H1 (cell line): Measurements from ENCODE around the gene HS3ST5. TPM values are rescaled to one million over a fixed set of nuclear protein-coding genes. Genes with fewer than 3 reads are reported as not detected.
A peak's percentile ranks its signal among the peaks of the same experiment; 100 is the strongest.

Experiments used
- CTCF ChIA-PET: fragments of 300-600 bp; sonication (Branson Sonifier 250); formaldehyde crosslinking; loops from one replicate; lab custom pipeline; 2021; ENCODE audit not compliant: partially characterized antibody; lab: Charles Lee
- POLR2A ChIA-PET: fragments of 300-600 bp; sonication (Branson Sonifier 250); formaldehyde crosslinking; loops from one replicate; lab custom pipeline; 2021; ENCODE audit warnings: inconsistent platforms; ENCODE audit not compliant: partially characterized antibody; lab: Charles Lee
- DNase-seq, 2 experiments: peaks; one replicate each; pipeline versions ENCODE4 v3.0.0 to v3.0.0-alpha.2; 2010 to 2022; ENCODE audit warnings: low spot score in 2 of 2, low read depth in 1 of 2, mixed read lengths in 1 of 2
- FAIRE-seq: peaks from 2 replicates; lab custom pipeline; 2011; peaks lifted over from hg19 to GRCh38; lab: Jason Lieb, UNC
- H2AFZ ChIP-seq: 2 replicates; pipeline ENCODE4 v1.8.1; 2012; ENCODE audit warnings: low read length, inconsistent platforms
- H2AK5ac ChIP-seq: 2 replicates; pipeline ENCODE4 v1.6.1; 2013; ENCODE audit warnings: low read depth, low read length
- H2BK120ac ChIP-seq: replicated peaks from 2 replicates; pipeline ENCODE3; 2013; ENCODE audit warnings: low read depth, low read length, inconsistent platforms
- H2BK12ac ChIP-seq: 2 replicates; pipeline ENCODE4 v1.6.1; 2013; ENCODE audit warnings: low read depth, low read length
- H2BK15ac ChIP-seq: 2 replicates; pipeline ENCODE4 v1.6.1; 2013; ENCODE audit warnings: low read length
- H2BK20ac ChIP-seq: 2 replicates; pipeline ENCODE4 v1.6.1; 2013; ENCODE audit warnings: low read length
- H2BK5ac ChIP-seq: 2 replicates; pipeline ENCODE4 v1.6.1; 2013; ENCODE audit warnings: low read depth, low read length
- H3K14ac ChIP-seq: 2 replicates; pipeline ENCODE4 v1.6.1; 2013; ENCODE audit warnings: inconsistent platforms; ENCODE audit not compliant: insufficient read length
- H3K18ac ChIP-seq: 2 replicates; pipeline ENCODE4 v1.6.1; 2013; ENCODE audit warnings: low read length; ENCODE audit errors: extremely low read depth
- H3K23ac ChIP-seq: 2 replicates; pipeline ENCODE4 v1.6.1; 2013; ENCODE audit warnings: inconsistent platforms; ENCODE audit not compliant: insufficient read length
- H3K23me2 ChIP-seq: 2 replicates; pipeline ENCODE4 v1.6.1; 2013; ENCODE audit warnings: low read depth, low read length
- H3K27ac ChIP-seq: 2 replicates; pipeline ENCODE4 v1.6.1; 2011; ENCODE audit warnings: low read depth, low read length, inconsistent platforms
- H3K27me3 ChIP-seq, 4 experiments: replicated peaks in 1 of 4; 1 replicate in 1 of 4; 2 replicates in 3 of 4; pipeline versions ENCODE4 v1.6.1 to v1.8.1; 2011 to 2013; ENCODE audit warnings: low read length in 3 of 4, mild to moderate bottlenecking in 3 of 4, inconsistent platforms in 2 of 4, mixed read lengths in 2 of 4, moderate library complexity in 1 of 4; ENCODE audit not compliant: control insufficient read depth in 3 of 4, insufficient read depth in 3 of 4; ENCODE audit errors: extremely low read depth in 1 of 4
- H3K36me3 ChIP-seq, 4 experiments: 2 replicates each; pipeline versions ENCODE4 v1.6.1 to v1.8.1; 2011 to 2013; ENCODE audit warnings: mild to moderate bottlenecking in 4 of 4, low read length in 3 of 4, moderate library complexity in 2 of 4, control low read depth in 1 of 4, inconsistent platforms in 1 of 4; ENCODE audit not compliant: insufficient read depth in 4 of 4, control insufficient read depth in 2 of 4
- H3K4ac ChIP-seq: replicated peaks from 2 replicates; pipeline ENCODE3; 2013; ENCODE audit warnings: low read length, low read depth, mixed read lengths, inconsistent platforms; ENCODE audit not compliant: insufficient read length
- H3K4me1 ChIP-seq, 4 experiments: replicated peaks in 1 of 4; 1 replicate in 1 of 4; 2 replicates in 3 of 4; pipeline versions ENCODE4 v1.6.1 to v1.8.1; 2011 to 2013; ENCODE audit warnings: low read length in 3 of 4, inconsistent platforms in 2 of 4, mixed read lengths in 1 of 4; ENCODE audit not compliant: insufficient read depth in 4 of 4, control insufficient read depth in 3 of 4
- H3K4me2 ChIP-seq, 2 experiments: 2 replicates each; pipeline versions ENCODE4 v1.6.1 to v1.8.1; 2011 to 2013; ENCODE audit warnings: low read depth in 2 of 2, low read length in 2 of 2, control low read depth in 1 of 2, inconsistent platforms in 1 of 2, mild to moderate bottlenecking in 1 of 2; ENCODE audit not compliant: insufficient read depth in 1 of 2
- H3K4me3 ChIP-seq, 4 experiments: fragments of 200-600, 300-600 bp in 1 of 4; sonication (generic), shearing (Covaris generic), sonication (Bioruptor Twin) in 1 of 4; 2 replicates each; pipeline versions ENCODE4 v1.5.1 to v1.8.1; 2011 to 2016; ENCODE audit warnings: low read length in 4 of 4, low read depth in 3 of 4, control low read depth in 2 of 4, inconsistent platforms in 2 of 4, mild to moderate bottlenecking in 2 of 4, mixed read lengths in 1 of 4, moderate library complexity in 1 of 4; ENCODE audit not compliant: insufficient read depth in 2 of 4; ENCODE audit errors: extremely low read depth in 1 of 4
- H3K56ac ChIP-seq: replicated peaks from 2 replicates; pipeline ENCODE3; 2013; ENCODE audit warnings: low read depth, mild to moderate bottlenecking, mixed read lengths, low read length, inconsistent platforms; ENCODE audit not compliant: insufficient read length
- H3K79me1 ChIP-seq: 2 replicates; pipeline ENCODE4 v1.6.1; 2013; ENCODE audit warnings: low read depth, low read length, control low read depth
- H3K79me2 ChIP-seq, 2 experiments: 2 replicates each; pipeline versions ENCODE4 v1.6.1 to v1.8.1; 2012 to 2013; ENCODE audit warnings: low read length in 2 of 2, mild to moderate bottlenecking in 2 of 2, inconsistent platforms in 1 of 2; ENCODE audit not compliant: insufficient read depth in 2 of 2, control insufficient read depth in 1 of 2
- H3K9ac ChIP-seq, 4 experiments: replicated peaks in 1 of 4; 1 replicate in 1 of 4; 2 replicates in 3 of 4; pipeline versions ENCODE4 v1.6.1 to v1.8.1; 2011 to 2013; ENCODE audit warnings: low read depth in 3 of 4, low read length in 3 of 4, control low read depth in 2 of 4, mild to moderate bottlenecking in 2 of 4, moderate library complexity in 2 of 4, inconsistent platforms in 1 of 4; ENCODE audit errors: extremely low read depth in 1 of 4
- H3K9me3 ChIP-seq, 2 experiments: 2 replicates each; pipeline versions ENCODE4 v1.6.1 to v1.8.1; 2012 to 2013; ENCODE audit warnings: mild to moderate bottlenecking in 2 of 2, moderate library complexity in 2 of 2, control low read depth in 1 of 2, inconsistent platforms in 1 of 2, low read depth in 1 of 2, low read length in 1 of 2, mixed read lengths in 1 of 2; ENCODE audit not compliant: insufficient read depth in 2 of 2
- H4K20me1 ChIP-seq, 2 experiments: replicated peaks in 1 of 2; 2 replicates each; pipeline versions ENCODE3 to v1.8.1; 2011 to 2013; ENCODE audit warnings: inconsistent platforms in 2 of 2, low read length in 2 of 2, mild to moderate bottlenecking in 1 of 2; ENCODE audit not compliant: insufficient read depth in 2 of 2, control insufficient read depth in 1 of 2
- H4K5ac ChIP-seq: 2 replicates; pipeline ENCODE4 v1.6.1; 2013; ENCODE audit warnings: low read length, low read depth, mixed read lengths, inconsistent platforms; ENCODE audit not compliant: insufficient read length
- H4K8ac ChIP-seq: 2 replicates; pipeline ENCODE4 v1.8.0; 2013; ENCODE audit warnings: mild to moderate bottlenecking, moderate library complexity, low read length, inconsistent platforms; ENCODE audit not compliant: insufficient read depth; ENCODE audit errors: extremely low read depth
- H4K91ac ChIP-seq: replicated peaks from 2 replicates; pipeline ENCODE3; 2013; ENCODE audit warnings: low read length, mixed read lengths, inconsistent platforms; ENCODE audit not compliant: insufficient read length
- CBX5 ChIP-seq: fragments of 300-800, 300-1000 bp; sonication (generic); IDR thresholded peaks from 2 replicates; pipeline ENCODE4 v1.7.1; 2016; ENCODE audit warnings: antibody characterized with exemption, low read length, low read depth
- CBX8 ChIP-seq: fragments of 300-800, 300-1000 bp; sonication (generic); IDR thresholded peaks from 2 replicates; pipeline ENCODE4 v1.7.1; 2016; ENCODE audit warnings: low read depth, low read length, borderline replicate concordance
- CHD1 ChIP-seq: IDR thresholded peaks from 2 replicates; pipeline ENCODE4 v1.6.1; 2012; ENCODE audit warnings: low read depth, low read length, improper control_type of control experiment
- HDAC2 ChIP-seq, 2 experiments: fragments of 300-600 bp in 1 of 2; sonication (generic) in 1 of 2; IDR thresholded peaks; 2 replicates each; pipeline ENCODE4 v1.6.1; 2011 to 2012; ENCODE audit warnings: low read depth in 2 of 2, low read length in 2 of 2, mild to moderate bottlenecking in 2 of 2, moderate library complexity in 2 of 2, borderline replicate concordance in 1 of 2, inconsistent platforms in 1 of 2
- HDAC6 ChIP-seq: IDR thresholded peaks from one replicate; pipeline ENCODE4 v1.7.1; 2012; ENCODE audit warnings: low read depth, mild to moderate bottlenecking, inconsistent platforms, low read length, moderate library complexity
- JUN ChIP-seq: IDR thresholded peaks from 2 replicates; pipeline ENCODE4 v1.6.1; 2011; ENCODE audit warnings: low read depth, mild to moderate bottlenecking, improper control_type of control experiment, low read length
- SP1 ChIP-seq: IDR thresholded peaks from 2 replicates; pipeline ENCODE4 v1.6.1; 2011; ENCODE audit warnings: low read depth, low read length
- TAF7 ChIP-seq: optimal IDR thresholded peaks from 2 replicates; pipeline ENCODE3; 2011; ENCODE audit warnings: low read depth, mild to moderate bottlenecking, inconsistent platforms, low read length, moderate library complexity, borderline replicate concordance
- TBP ChIP-seq: IDR thresholded peaks from 2 replicates; pipeline ENCODE4 v1.6.1; 2011; ENCODE audit warnings: low read depth, low read length, improper control_type of control experiment
- WGBS, 2 experiments: shearing (Covaris generic) in 1 of 2; methylation state at CpG; one replicate each; pipeline versions ENCODE4 v1.1.6 to v1.1.7; 2013 to 2015; ENCODE audit warnings: low lambda C conversion rate in 2 of 2, mixed read lengths in 2 of 2, inconsistent platforms in 1 of 2, low coverage in 1 of 2, missing lambda C conversion rate in 1 of 2; ENCODE audit not compliant: insufficient replicate concordance in 2 of 2, insufficient coverage in 1 of 2, insufficient read length in 1 of 2; ENCODE audit errors: extremely low coverage in 1 of 2, missing lambda C conversion rate in 1 of 2; 5-methylcytosine and 5-hydroxymethylcytosine counted together
- polyA plus RNA-seq, 7 experiments: library from polyadenylated mRNA; depleted of rRNA in 3 of 7; stranded (reverse) in 5 of 7; unstranded in 2 of 7; fragments of >200 nt in 5 of 7; fragments of 200-250 nt in 2 of 7; gene quantifications; 1 replicate in 5 of 7; 2 replicates in 1 of 7; 4 replicates in 1 of 7; pipeline versions ENCODE4 v1.2.1 to v1.2.3, GENCODE V29; 2011 to 2013; ENCODE audit warnings: missing spikeins in 2 of 7, mixed read lengths in 2 of 7
- total RNA-seq: library from RNA; stranded (reverse); fragmentation: NEBNext Ultra II Directional; extraction: Animal tissue kit (Norgen Biotek cat#: 25700); gene quantifications from 2 replicates; pipeline ENCODE4 v1.2.1, GENCODE V29; 2021
- TF ChIP-seq, protein P1 (sequence below): IDR thresholded peaks from 2 replicates; pipeline ENCODE4 v1.6.1; 2012; ENCODE audit warnings: inconsistent platforms

The HS3ST5 gene
- total and polyA plus RNA-seq, 2 of the 8 experiments (the other 6 are each of a cell fraction or from before 2014, with no cell fraction given) = 1.2 to 9.9 TPM

DNA sequence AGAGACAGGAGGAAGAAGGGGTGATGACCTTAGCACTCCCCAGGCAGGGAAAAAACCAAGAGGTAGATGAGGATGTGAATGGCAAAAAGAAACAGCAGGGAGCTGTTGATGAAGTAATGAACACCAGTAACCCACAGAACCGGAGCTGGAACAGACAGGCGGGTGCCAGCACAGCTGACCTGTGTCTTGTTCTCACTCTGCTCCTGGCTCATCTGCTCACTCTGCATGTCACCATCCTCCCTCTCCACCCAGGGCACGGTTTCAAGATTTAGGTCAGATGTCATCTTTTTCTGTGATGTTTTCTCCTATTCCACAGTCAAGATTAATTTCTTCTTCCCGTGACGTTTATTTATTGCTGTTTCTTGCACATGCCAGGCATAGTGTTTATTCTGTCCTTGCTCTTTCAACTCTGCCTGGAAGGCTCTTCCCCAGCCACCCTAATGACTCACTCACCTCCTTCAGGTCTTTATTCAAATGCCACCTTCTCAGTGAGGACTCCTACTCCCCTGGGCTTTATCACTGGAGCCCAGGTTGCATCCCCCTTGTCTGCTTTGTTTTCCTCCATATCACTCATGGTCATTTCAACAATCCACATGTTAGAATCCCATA is 207.4 kb downstream of the HS3ST5 start:
- no peak overlapping the region for H4K91ac ChIP-seq
- H2BK20ac ChIP-seq = no peak overlapping the region
- H4K5ac ChIP-seq = no peak overlapping the region
- no peak overlapping the region for H2BK120ac ChIP-seq
- H2BK12ac ChIP-seq = no peak overlapping the region
- no peak overlapping the region for H3K18ac ChIP-seq
- no peak overlapping the region for H3K9ac ChIP-seq
- H2AFZ ChIP-seq = no peak overlapping the region
- ChIA-PET CTCF (interaction anchor here (1.3 to 1.7 kb wide), 3 partner anchors 8 to 149 kb away, joined by 3 to 6 read pairs (median 5); no protein-coding TSS in a partner anchor), POLR2A (interaction anchor here (1.1 kb wide), 1 partner anchor 33 kb away, joined by 3 read pairs; no protein-coding TSS in a partner anchor)
- H3K27ac ChIP-seq = no peak overlapping the region
- no peaks in the 10 kb centered on the region for H3K9me3 ChIP-seq
- H3K79me1 ChIP-seq = peaks cover 3% of the 10 kb centered on the region
- H3K56ac ChIP-seq = no peak overlapping the region
- H3K23me2 ChIP-seq = no peaks in the 10 kb centered on the region
- H3K36me3 ChIP-seq = peaks cover 0 to 3% (median 0%) of the 10 kb centered on the region in 4 experiments; a peak in 1 of 8 replicates
- no peak for DNase-seq
- H3K4me1 ChIP-seq = no peaks in the 10 kb centered on the region
- H3K79me2 ChIP-seq = no peaks in the 10 kb centered on the region
- no peak overlapping the region for H2BK5ac ChIP-seq
- peaks cover 0 to 1% (median 0%) of the 10 kb centered on the region in 4 experiments; a peak in 1 of 7 replicates for H3K27me3 ChIP-seq
- H3K4me3 ChIP-seq = no peak overlapping the region
- H2AK5ac ChIP-seq = no peak overlapping the region
- H4K8ac ChIP-seq = no peak overlapping the region
- H2BK15ac ChIP-seq = no peak overlapping the region
- no peak overlapping the region for H3K4ac ChIP-seq
- H3K14ac ChIP-seq = no peak overlapping the region
- H3K23ac ChIP-seq = no peak overlapping the region
- 91% methylated on average over 5 of the region's 5 CpGs; no CpG with 5 or more reads in 1 of the 2 experiments for WGBS, 2 experiments
- peak; percentile 32 for FAIRE-seq
- no peaks in the 10 kb centered on the region for H4K20me1 ChIP-seq
- H3K4me2 ChIP-seq = no peak overlapping the region
- TF ChIP-seq TAF7 = no peak
- no peak for TF ChIP-seq JUN
- no peak for TF ChIP-seq TBP
- TF ChIP-seq CHD1 = no peak
- no peak for TF ChIP-seq CBX8
- TF ChIP-seq, protein P1, sequence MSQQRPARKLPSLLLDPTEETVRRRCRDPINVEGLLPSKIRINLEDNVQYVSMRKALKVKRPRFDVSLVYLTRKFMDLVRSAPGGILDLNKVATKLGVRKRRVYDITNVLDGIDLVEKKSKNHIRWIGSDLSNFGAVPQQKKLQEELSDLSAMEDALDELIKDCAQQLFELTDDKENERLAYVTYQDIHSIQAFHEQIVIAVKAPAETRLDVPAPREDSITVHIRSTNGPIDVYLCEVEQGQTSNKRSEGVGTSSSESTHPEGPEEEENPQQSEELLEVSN = no peak
- no peak for TF ChIP-seq SP1
- no peak for TF ChIP-seq HDAC6
- no peak for TF ChIP-seq CBX5
- no peak for TF ChIP-seq HDAC2 (IDR thresholded peaks at IDR 0.05; ENCODE audit: borderline replicate concordance in 1 of 2, low read depth in 2 of 2, low read length in 2 of 2)
- TF ChIP-seq, all 59 proteins: peak for 0
